Activated naive CD4-positive, alpha-beta T cell (primary cell): ENCODE data around the gene TEX22.

ENCODE experiments used
- DNase-seq, 4 experiments: peaks; one replicate each; lab custom pipeline; 2025; lab: John Stamatoyannopoulos, UW

TEX22 gene

GRCh38 chr14:105439710-105440553, 41.6 kb downstream of the TEX22 start:
- DNase-seq = no peak

GRCh38 chr14:105440554-105440900, 42.2 kb downstream of the TEX22 start:
- DNase-seq = no peak

- no peak for DNase-seq
Observed at GRCh38 chr14:105440992-105441391, 42.7 kb downstream of the TEX22 start.

GRCh38 chr14:105442125-105442524, 43.8 kb downstream of the TEX22 start:
- DNase-seq = no peak

- no peak for DNase-seq
Observed at GRCh38 chr14:105442834-105443233, 44.5 kb downstream of the TEX22 start.

- no peak for DNase-seq
Observed at GRCh38 chr14:105444859-105445258, 46.5 kb downstream of the TEX22 start.

- DNase-seq = no peak
Observed at GRCh38 chr14:105445290-105445689, 47.0 kb downstream of the TEX22 start.

GRCh38 chr14:105445901-105446845, 47.8 kb downstream of the TEX22 start:
- DNase-seq = no peak

- DNase-seq = no peak
Observed at GRCh38 chr14:105446971-105447370, 48.6 kb downstream of the TEX22 start.

GRCh38 chr14:105447651-105448640, 49.6 kb downstream of the TEX22 start:
- DNase-seq = no peak

GRCh38 chr14:105448706-105449111, 50.4 kb downstream of the TEX22 start:
- DNase-seq = peak in 3 of 4 experiments; percentile 39 to 60 (median 46)

- DNase-seq = no peak
Observed at GRCh38 chr14:105449276-105450122, 51.2 kb downstream of the TEX22 start.

- no peak for DNase-seq
Observed at GRCh38 chr14:105450123-105450505, 51.8 kb downstream of the TEX22 start.

- no peak for DNase-seq
Observed at GRCh38 chr14:105450864-105451720, 52.8 kb downstream of the TEX22 start.

GRCh38 chr14:105452963-105453362, 54.6 kb downstream of the TEX22 start:
- no peak for DNase-seq

GRCh38 chr14:105453847-105454246, 55.5 kb downstream of the TEX22 start:
- DNase-seq = no peak

GRCh38 chr14:105455086-105455640, 56.8 kb downstream of the TEX22 start:
- no peak for DNase-seq

- DNase-seq = no peak
Observed at GRCh38 chr14:105455766-105456660, 57.7 kb downstream of the TEX22 start.
